Stimulated activated CD8-positive, alpha-beta memory T cell treated with anti-CD3 and anti-CD28 coated beads, Interleukin-4, amount 100 ng/mL, for 4 hours (primary cell): ENCODE data around the gene DCC.

Source experiments
- DNase-seq, 2 donors: peaks; one replicate each; pipeline ENCODE4 v3.0.0-alpha.2; 2020; ENCODE audit warnings: low read depth in 2 of 2, low spot score in 1 of 2

Gene DCC

DNA sequence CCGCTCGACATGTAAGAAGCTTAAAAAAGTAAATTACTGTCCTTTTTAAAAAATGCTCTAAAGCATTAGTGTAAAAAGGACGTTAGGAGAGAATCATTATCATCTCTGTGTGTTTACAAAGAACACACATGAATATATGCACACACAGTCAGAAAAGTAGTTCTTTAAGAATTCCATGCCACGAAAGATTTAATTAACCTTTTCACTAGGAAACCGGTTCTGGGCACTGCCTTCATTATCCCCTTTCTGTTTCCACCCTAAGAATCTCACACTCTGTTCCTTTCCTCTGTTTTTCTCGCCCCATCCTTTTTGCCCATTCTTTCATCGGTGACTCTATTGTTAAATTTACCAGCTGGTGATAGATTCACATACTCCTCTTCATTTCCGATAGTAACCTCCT lies 338.6 kb downstream of the DCC start:
- DNase-seq, result no peak

GRCh38 chr18:52679354-52679753 lies 339.4 kb downstream of the DCC start:
- DNase-seq, result no peak

DNA sequence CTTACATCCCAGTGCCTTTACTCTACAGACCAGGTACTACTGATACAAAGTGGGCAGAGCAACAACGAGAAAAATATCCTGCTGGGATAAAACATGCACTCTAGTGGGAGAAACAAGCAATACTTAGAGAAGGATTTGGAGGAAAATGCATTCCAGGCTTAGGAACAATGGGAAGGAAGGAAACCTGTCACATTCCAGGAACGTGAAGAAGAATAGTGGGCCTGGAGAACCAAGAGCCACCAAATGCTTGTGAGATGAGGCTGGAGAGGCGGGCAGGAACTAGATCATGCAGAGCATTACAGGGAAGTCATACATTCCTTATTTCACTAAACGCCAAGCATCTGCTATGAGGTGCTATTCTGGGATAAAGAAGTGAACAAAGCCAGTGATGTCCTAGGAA lies 342.3 kb downstream of the DCC start:
- DNase-seq, result no peak

DNA sequence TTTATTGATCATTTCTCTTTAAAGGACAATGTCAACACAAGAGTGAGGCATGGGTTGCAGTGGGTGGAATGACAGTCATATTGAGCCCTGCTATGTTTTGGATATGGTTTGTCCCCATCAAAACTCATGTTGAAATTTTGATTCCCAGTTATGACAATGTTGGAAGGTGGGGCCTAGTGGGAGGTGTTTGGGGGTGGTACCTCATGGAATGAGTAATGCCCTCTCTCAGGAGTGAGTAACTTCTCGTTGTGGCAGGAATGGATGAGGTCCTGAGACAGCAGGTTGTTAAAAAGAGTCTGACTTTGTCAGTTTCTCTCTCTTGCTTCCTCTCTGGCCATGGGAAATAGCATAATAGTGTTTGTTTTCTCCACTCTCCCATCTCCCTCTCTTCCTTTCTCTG lies 345.3 kb downstream of the DCC start:
- no peak for DNase-seq

DNA sequence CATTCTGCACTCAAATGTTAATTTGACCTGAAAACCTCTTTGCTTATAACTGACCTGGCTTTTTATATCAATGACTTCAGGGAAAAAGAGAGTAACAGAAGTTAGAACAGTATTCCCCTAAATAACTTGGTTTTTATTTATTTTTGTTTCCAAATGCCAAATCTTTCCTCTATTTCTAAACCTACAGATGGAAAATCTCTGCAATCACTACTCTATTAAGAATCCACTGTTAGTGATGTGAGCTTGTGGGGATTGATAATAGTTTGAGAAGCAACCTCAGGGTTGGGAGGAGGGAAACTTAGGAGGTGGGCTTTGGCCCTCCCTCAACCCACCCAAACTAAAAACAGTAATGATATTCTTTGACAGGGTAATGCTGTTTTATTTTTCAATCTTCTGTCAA lies 351.8 kb downstream of the DCC start:
- DNase-seq, result no peak

DNA sequence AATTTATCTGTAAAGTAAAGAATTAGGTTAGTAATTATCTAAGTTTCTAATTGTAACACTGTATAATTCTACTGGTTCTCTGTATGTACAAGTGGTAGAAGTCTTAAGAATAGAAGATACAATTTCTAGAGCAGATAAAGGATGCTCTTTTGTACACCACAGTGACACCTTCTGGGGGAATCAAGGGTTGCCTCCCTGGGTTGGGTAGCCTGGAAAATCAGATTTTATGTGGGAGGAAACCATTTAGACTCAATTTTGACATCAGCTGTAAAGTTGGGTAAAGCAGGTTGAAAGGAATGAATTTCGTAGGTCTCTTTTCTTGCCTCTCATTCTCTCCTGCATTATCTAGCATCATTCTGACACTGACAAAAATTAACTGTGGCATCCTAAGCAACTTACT lies 354.8 kb downstream of the DCC start:
- DNase-seq, result no peak

DNA sequence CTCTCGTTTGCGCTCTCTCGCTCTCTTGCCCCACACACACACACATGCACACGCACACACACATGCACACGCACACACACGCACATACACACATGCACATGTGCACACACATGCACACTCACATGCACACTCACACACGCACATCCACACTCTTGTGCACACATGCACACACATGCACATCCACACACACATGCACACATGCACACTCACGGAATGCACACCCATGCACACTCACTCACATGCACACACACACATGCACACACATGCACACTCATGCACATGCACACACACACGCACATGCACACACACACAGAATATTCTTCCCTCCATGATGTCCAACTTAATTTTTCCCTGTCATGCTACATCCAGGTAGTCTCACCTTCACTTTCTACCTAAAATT lies 360.1 kb downstream of the DCC start:
- no peak for DNase-seq

GRCh38 chr18:52700816-52701215 lies 360.8 kb downstream of the DCC start:
- DNase-seq, result no peak

- no peak for DNase-seq
Observed at GRCh38 chr18:52701219-52701935, 361.4 kb downstream of the DCC start.

DNA sequence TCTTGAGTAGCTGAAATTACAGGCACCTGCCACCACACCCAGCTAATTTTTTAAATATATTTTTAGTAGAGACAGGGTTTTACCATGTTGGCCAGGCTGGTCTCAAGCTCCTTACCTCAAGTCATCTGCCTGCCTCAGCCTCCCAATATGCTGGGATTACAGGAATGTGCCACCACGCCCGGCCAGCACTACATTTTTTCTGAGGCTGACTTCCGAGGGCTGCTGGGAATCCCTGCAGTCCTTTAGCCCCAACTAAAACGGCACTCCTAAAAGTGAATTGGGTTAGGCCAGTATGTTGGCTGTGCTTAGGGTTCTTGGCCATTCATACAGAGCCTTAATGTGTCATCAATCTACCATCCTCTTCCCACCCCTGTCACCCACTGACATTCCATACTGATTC lies 375.4 kb downstream of the DCC start:
- no peak for DNase-seq

GRCh38 chr18:52715991-52716390 lies 376.0 kb downstream of the DCC start:
- no peak for DNase-seq

GRCh38 chr18:52716973-52717372 lies 377.0 kb downstream of the DCC start:
- DNase-seq, result no peak

GRCh38 chr18:52722904-52723303 lies 382.9 kb downstream of the DCC start:
- no peak for DNase-seq

- DNase-seq, result no peak
Observed at GRCh38 chr18:52723550-52723970, 383.6 kb downstream of the DCC start.

GRCh38 chr18:52730972-52731619 lies 391.1 kb downstream of the DCC start:
- no peak for DNase-seq

GRCh38 chr18:52738946-52739345 lies 398.9 kb downstream of the DCC start:
- DNase-seq, result no peak

DNA sequence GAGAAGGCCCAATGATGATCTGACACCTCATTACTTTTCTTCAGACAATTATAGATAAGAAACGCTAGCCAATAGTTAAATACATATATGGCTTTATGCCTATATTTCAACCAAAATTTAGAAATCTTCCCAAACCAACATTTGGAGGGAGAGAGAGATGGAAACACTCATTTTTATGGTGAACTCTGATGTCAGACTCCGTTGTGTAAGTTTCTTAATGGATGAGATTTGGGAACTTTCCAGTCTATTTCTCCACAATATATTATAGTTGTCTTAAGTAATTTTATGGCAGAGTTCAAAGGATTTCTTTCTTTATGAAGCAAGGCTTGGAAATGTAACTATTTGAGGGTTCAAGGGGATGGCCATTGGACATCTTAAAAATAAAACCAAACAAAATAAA lies 407.0 kb downstream of the DCC start:
- no peak for DNase-seq

DNA sequence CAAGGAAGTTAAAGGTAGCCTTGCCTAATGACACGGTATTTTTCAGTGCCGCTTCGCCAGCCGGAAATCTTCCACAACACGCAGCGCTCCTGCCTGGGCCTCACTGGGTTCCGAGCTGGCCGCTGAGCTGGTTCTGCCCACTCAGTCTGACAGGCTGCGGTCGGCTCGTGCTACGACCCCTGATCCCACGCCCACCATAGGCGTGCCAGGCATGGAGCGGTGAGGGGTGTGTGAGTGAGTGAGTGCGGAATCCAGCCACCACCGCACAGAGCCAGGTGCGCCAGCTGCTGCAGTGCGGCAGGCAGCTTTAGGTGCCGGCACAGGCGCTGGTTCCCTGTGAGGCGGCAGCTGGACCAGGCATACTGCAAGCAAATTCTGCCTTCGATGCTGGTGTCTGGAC lies 407.9 kb downstream of the DCC start:
- DNase-seq, result no peak

GRCh38 chr18:52748343-52748742 lies 408.3 kb downstream of the DCC start:
- DNase-seq, result no peak

GRCh38 chr18:52749542-52749941 lies 409.5 kb downstream of the DCC start:
- DNase-seq, result no peak

GRCh38 chr18:52750995-52751394 lies 411.0 kb downstream of the DCC start:
- DNase-seq, result no peak

GRCh38 chr18:52764316-52764715 lies 424.3 kb downstream of the DCC start:
- DNase-seq, result no peak

DNA sequence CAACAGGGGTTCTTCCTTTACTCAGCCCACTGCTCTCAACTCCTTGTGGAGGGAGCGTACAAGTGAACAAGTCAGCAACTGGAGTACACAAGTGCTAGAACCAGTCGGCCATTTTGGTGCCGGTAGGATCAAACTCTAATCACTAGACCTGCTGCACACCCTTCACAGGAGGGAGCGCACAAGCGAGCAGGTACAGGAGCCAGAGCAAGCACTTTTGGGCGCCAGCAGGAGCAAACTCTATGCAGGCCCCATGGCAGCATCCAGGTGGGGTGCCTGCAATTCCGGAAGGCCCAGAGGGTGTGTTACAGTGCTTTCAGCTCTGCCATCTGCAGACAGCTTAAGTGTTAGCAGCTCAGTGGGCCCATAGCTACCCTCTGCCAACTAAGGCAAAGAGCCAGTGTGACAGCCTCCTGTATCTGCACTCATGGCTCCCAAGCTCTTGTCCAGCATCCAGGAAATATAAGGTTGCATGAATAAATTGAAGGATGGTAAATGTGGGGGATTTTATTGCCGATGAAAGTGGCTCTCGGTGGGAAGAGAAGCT lies 426.1 kb downstream of the DCC start:
- no peak for DNase-seq
